T47D (cell line): ENCODE results near the gene ENGASE.
A peak's percentile ranks its signal among the peaks of the same experiment; 100 is the strongest.

ENCODE experiments used
- DNase-seq, 2 experiments: peaks; one replicate each; pipeline versions ENCODE4 v3.0.0 to v3.0.0-alpha.2; 2011 to 2012; ENCODE audit warnings: low read depth in 1 of 2, low spot score in 1 of 2
- JUND ChIP-seq: IDR thresholded peaks from 2 replicates; pipeline ENCODE4 v1.6.1; 2012; ENCODE audit warnings: low read depth
- in situ Hi-C: cut with HindIII; loops from 2 replicates; pipeline ENCODE4 v1.10.0; 2016; ENCODE audit warnings: low sequenced_read_pairs, low pct_unique_long_range_greater_than_20kb

ENGASE gene

DNA sequence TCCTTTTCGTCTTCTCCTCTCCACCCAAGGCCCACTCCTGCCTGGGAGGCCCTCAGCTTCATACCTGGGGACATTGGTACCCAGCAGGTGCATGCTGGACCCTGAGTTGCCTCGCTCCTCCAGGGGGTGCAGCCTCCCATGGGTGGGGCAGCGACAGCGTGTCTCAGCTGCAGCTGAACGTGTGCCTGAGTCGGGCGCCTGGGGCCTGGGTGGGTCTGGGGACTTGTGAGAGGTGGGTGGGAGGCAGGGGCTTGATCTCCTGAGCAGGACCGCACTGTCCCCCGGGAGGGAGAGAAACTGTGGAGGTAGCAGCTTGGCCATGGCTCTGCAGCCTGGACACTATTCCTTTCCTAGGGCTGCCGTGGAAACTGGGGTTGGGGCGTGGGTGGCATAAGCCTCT is 24.8 kb upstream of the ENGASE start:
- in situ Hi-C loops, result no loop called here
- DNase-seq, result no peak
- no peak for TF ChIP-seq JUND

DNA sequence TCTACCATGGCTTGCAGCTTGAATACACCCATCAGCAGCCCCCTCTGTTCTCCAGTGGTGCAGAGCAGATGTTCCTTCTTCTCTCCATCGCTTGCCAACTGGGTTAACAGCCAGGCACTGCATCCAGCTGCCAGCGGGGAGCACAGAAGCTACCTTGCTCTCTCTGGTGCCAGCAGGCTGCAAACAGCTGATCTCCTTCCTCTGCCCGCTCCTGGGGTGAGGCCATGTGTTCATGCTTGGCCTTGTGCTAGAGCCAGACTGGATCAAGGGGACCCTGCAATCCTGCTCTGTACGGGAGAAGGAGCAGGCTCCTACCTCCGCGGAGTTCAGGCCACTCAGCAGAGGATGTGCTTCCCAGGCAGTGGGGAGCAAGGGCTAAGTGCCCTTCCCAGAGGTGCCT is 24.1 kb upstream of the ENGASE start:
- no peak for TF ChIP-seq JUND
- no peak for DNase-seq
- in situ Hi-C loops, result no loop called here

DNA sequence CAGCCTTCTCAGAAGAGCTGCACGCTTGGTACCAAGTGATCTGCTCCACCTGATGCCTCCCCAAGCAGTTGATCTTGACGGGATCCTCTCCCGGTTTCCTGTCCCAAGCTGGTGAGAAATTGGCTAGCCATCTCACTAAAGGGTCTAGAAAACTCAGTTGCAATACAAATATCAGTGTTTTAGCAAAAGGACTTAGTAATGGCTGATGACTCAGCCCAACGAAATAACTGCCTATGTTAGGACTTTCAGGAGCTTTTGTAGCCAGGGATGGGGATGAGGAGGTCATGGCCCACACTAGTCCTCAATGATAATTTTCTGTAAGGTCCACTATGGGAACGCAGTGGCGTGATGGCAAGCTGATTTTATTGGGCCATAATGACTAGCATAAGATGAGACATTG is 23.3 kb upstream of the ENGASE start:
- DNase-seq, result no peak
- in situ Hi-C loops, result no loop called here
- no peak for TF ChIP-seq JUND

DNA sequence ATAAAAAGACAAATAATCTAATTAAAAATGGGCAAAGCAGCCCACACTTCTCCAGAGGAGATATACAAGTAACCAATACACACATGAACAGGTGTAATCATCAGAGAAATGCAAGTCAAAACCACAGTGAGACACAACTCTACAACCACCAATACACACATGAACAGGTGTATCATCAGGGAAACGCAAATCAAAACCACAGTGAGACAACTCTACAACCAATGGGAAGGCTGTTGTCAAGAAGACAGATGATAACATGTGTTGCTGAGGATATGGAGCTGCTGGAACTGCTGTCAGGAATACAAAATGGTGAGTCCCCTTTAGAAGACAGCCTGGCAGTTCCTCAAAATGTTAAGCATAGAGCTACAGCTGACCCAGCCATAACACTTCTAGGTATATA is 22.5 kb upstream of the ENGASE start:
- in situ Hi-C loops, result no loop called here
- DNase-seq, result no peak
- TF ChIP-seq JUND, result no peak

DNA sequence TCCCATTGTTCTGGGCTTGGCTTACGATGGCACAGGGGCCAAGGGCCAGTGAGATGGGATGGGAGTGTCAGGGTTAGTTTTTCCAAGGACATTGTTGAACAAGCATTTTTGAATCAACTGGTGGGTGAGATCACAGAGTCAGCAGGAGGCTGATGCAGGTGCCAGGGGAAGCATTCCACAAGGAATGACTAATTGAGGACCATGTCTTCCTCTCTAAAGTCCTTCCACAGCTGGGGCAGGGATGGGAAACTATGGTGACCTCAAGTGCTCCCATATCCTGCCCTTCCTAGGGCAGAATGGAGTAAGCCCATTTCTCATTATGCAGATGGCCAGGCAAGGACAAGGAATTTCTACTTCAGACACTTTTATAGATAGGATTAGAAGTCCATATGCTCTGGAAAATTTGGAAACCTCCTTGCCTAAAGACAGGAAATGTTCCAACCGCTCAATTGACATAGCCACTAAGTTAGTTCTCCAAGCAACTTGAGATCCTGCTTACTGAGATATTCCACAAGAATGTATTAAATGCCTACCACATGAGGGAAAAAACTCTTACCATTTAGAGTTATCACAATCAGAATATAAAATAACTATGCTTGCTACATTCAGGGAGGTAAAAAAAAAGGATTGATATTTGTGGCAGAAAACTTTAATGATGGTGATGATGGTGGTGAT is 21.2 kb upstream of the ENGASE start:
- no peak for DNase-seq
- TF ChIP-seq JUND, result no peak
- in situ Hi-C loops, result no loop called here

DNA sequence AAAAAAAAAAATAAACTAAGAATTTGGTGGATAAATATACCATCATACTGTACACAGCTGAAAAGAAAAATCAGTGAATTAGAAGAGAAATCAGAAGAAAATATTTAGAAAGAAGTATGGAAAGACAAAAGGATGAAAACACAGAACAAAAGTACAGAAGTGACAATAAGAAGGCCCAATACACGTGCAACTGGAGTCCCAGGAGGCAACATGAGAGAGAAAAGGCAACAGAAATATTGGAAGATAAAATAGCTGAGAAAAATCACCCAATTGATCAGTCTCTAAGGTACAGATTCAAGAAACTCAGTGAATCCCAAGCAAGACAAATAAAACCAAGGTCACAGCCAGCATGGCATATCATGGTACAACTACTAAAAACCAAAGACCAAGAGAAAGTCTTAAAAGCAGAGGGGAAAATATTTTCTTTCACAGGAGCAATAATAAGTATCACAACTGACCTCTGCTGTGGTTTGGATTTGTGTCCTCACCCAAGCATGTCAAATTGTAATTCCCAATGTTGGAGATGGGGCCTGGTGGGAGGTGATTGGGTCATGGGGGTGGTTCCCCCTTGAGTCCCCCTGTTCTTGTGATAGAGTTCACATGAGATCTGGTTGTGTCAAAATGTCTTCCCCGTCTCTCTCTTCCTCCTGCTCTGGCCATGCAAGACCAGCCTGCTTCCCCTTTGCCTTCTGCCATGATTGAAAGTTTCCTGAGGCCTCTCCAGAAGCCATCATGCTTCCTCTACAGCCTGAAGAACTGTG is 20.2 kb upstream of the ENGASE start:
- in situ Hi-C loops, result no loop called here
- TF ChIP-seq JUND, result no peak
- no peak for DNase-seq

DNA sequence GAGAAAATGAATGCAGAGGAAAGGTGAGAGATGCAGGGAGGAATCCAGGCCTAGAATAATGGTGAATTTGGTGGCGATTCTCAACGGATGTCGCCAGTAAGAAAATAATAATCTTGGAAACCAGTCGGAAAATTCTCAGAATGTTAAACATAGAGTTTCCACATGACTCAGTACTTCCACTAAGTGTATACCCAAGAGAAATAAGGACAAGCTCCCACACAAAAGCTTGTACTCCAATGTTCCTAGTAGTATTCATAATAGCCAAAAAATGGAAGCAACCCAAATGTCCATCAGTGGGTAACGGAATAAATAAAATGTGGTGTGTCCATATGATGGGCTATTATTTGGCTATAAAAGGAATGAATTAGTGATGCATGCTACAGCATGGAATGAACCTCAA is 19.4 kb upstream of the ENGASE start:
- TF ChIP-seq JUND, result no peak
- in situ Hi-C loops, result no loop called here
- no peak for DNase-seq

DNA sequence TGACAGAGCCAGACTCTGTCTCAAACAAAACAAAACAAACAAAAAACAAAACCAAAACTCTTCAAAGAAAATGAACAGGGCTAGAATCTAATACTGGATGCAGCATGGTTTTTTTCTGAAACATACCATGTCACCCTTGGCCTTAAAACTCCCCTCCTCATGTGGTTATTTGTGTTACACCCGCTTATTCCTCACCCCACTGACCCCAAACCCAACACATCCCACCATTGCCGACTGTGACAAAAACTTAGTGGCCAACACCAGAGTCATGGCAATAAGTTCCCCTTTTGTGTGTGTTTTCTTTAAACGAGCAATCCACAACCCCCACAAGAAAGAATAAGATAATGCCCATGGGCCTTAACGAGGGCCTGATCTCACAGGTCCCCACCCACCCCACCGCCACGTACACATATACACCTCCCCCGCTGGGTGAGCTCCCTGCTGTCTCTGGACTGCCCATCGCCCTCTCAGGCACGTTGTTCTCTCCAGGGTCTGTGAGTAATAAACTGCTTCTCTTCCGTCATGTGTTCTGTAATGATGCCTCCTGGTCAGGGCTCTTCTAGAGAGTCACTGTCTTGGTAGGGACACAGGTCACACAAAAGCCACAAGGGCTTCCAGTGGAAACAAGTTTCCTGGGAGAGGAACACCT is 16.8 kb upstream of the ENGASE start:
- TF ChIP-seq JUND, result no peak
- in situ Hi-C loops, result no loop called here
- DNase-seq, result no peak

DNA sequence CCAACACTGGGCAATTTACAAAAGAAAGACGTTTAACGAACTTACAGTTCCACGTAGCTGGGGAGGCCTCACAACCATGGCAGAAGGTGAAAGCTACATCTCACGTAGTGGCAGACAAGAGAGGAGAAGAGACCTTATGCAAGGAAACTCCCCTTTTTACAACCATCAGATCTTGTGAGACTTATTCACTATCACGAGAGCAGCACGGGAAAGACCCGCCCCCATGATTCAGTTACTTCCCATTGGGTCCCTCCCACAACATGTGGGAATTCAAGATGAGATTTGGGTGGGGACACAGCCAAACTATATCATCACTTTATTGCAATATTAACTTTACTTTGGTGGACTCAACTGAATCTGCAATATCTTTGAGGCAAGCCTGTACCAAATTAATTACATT is 11.9 kb upstream of the ENGASE start:
- in situ Hi-C loops, result no loop called here
- TF ChIP-seq JUND, result no peak
- no peak for DNase-seq

DNA sequence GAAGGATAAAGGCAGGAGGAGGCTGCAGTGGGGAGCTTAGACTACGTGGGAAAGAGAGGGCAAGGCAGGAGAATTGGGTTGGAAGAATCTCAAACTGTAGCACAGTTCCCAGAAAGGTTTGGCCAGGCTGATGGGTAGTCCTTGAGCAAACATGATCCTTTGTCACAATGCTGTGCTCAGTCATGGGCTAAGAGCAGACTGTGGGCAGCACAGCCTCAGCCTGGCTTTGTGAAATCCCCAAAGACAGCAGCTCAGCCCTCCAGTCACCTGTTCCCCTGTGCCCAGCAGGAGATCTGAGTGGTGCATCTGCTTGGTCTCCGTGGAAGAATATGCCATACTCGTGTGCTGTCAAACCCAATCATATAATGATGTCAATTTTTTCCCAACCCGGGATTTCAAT is 10.6 kb upstream of the ENGASE start:
- in situ Hi-C loops, result no loop called here
- TF ChIP-seq JUND, result no peak
- no peak for DNase-seq

DNA sequence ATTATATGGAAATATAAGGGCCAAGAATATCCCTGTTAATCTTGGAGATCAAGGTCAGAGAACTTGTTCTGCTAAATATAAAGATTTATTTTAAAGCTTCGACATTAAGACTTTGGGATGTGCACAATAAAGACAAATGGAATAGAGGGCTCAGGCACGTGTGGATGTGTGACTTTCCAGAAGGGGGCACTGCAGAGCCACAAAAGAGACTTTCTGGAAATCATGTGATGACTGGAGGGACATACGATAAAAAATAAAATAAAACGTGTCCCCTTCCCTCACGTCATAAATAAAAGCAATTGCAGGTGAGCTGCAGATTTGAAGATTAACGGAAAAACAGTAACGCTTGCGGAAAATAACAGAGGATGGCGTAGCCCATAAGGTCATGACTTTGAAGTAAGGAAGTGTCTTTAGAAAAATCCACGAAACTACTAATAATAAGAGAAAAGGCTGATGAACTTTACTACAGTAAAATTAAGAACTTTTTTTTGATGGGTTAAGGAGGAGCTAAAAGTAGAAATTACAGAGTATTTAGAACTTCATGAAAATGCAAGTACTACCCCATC is 9.4 kb upstream of the ENGASE start:
- no peak for TF ChIP-seq JUND
- in situ Hi-C loops, result no loop called here
- DNase-seq, result peak in 1 of 2 experiments; percentile 75

DNA sequence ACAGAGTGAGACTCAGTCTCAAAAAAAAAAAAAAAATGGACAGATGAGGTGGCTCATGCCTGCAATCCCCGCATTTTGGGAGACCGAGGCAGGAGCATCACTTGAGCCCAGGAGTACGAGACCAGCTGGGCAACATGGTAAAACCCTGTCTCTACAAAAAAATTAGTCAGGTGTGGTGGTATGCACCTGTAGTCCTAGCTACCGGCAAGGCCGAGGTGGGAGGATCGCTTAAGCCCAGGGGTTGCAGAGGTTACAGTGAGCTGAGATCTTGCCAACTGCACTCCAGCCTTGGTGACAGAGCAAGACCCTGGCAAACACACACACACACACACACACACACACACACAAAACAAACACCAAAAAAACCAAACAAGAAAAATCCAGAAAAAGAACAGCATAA is 7.7 kb upstream of the ENGASE start:
- in situ Hi-C loops, result no loop called here
- no peak for TF ChIP-seq JUND
- DNase-seq, result no peak
